ENCODE measurements around the gene GNB1L. TPM values are rescaled to one million over a fixed set of nuclear protein-coding genes. Genes with fewer than 3 reads are reported as not detected.

Gene GNB1L
- total and polyA plus RNA-seq, 2 of the 13 experiments (the other 11 are each of a cell fraction or from before 2014, with no cell fraction given): 2.5 to 7.4 TPM

DNA sequence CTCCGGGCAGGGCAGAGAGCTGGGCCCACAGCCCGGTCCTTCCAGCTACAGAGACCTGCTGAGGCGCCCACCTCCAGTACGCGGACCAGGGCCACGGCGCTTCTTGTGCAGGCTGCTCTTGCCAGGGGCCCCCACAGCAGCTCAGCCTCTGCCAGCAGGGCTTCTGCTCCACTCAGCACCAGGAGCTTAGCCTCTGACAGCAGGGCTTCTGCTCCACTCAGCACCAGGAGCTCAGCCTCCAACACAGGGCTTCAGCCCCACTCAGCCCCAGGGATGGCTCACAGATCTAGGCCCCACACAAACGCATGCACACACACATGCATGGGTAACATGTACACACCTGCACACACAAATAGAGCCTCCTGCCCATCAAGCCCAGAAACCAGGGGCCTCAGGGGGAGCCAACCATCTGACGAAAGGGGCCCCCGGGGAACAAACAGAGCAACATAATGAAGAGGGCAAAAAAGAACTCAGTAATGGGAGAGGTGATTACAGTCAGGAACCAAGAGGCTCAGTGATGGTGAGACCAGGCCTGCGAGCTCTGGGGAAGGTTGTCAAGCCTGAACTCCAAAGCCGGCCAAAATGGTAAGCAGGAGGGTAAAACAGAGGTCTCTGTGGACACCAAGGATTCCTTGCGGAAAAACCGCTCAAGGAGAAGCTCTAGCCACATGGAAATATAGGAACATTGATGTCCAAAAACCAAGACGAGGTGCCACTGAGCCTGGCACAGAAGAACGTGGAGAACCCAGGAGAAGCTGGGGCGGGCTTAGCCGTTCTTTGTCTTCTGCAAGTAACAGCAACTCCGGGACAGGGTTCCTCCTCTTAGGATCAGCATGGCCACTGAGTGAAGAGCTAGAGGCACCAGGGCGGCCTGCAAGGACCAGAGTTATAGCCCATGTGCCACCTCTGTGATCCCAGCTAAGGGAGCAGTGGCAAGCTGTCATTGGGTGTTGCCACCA, 46.5 kb downstream of the GNB1L start:
- Histone ChIP-seq H3K36me3 (replicated peaks in 1 of 2; ENCODE audit: control insufficient read depth in 1 of 2, insufficient read depth in 2 of 2, low read length in 2 of 2) (no peaks in the 10 kb centered on the region), H3K79me2 (ENCODE audit: insufficient read depth, low read length) (no peaks in the 10 kb centered on the region), H2AFZ (ENCODE audit: low read length) (no peak overlapping the region), H3K9me3 (ENCODE audit: low read length) (no peaks in the 10 kb centered on the region), H3K9ac (ENCODE audit: insufficient read depth, low read depth, low read length) (no peak overlapping the region), H3K27ac (ENCODE audit: extremely low read length, insufficient read depth, low read length) (no peak overlapping the region), H4K20me1 (ENCODE audit: insufficient read depth, low read length) (no peaks in the 10 kb centered on the region), H3K4me1 (ENCODE audit: insufficient read depth, low read length) (no peaks in the 10 kb centered on the region), H3K27me3 (ENCODE audit: control insufficient read depth in 1 of 2, insufficient read depth in 2 of 2, low read length in 2 of 2) (no peaks in the 10 kb centered on the region), H3K4me2 (ENCODE audit: low read depth, low read length) (no peak overlapping the region), H3K4me3 (replicated peaks in 1 of 3; ENCODE audit: insufficient read depth in 1 of 3, low read depth in 2 of 3, low read length in 3 of 3) (no peak overlapping the region)
- ATAC-seq: no peak
- in situ Hi-C loops (cut with HindIII; ENCODE audit: extremely low pct_ligation_motif_present, low pct_unique_long_range_greater_than_20kb): no loop called here
- no TSS peak for BruUV-seq (replicated peaks)
- no peak for DNase-seq (ENCODE audit: low spot score)
- TF ChIP-seq ZNF354B (CRISPR knock-in tag; IDR thresholded peaks at IDR 0.05) (no peak), KDM4B (CRISPR knock-in tag; IDR thresholded peaks at IDR 0.05) (no peak), MLXIP (CRISPR knock-in tag; IDR thresholded peaks at IDR 0.05; ENCODE audit: borderline replicate concordance) (no peak), NRL (CRISPR knock-in tag; IDR thresholded peaks at IDR 0.05; ENCODE audit: borderline replicate concordance) (no peak), SNAPC4 (CRISPR knock-in tag; IDR thresholded peaks at IDR 0.05) (no peak), KDM5A (IDR thresholded peaks at IDR 0.05; ENCODE audit: borderline replicate concordance, low read length) (no peak), ZNF329 (CRISPR knock-in tag; IDR thresholded peaks at IDR 0.05; ENCODE audit: low read depth) (no peak), ZNF558 (CRISPR knock-in tag; IDR thresholded peaks at IDR 0.05; ENCODE audit: borderline replicate concordance) (no peak)
- TF ChIP-seq, protein P1, sequence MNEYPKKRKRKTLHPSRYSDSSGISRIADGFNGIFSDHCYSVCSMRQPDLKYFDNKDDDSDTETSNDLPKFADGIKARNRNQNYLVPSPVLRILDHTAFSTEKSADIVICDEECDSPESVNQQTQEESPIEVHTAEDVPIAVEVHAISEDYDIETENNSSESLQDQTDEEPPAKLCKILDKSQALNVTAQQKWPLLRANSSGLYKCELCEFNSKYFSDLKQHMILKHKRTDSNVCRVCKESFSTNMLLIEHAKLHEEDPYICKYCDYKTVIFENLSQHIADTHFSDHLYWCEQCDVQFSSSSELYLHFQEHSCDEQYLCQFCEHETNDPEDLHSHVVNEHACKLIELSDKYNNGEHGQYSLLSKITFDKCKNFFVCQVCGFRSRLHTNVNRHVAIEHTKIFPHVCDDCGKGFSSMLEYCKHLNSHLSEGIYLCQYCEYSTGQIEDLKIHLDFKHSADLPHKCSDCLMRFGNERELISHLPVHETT (CRISPR knock-in tag; conservative IDR thresholded peaks at IDR 0.05): no peak
- no peak for FAIRE-seq
- ChIA-PET CTCF (ENCODE audit: low intra/inter-chr PET ratio, low total read pairs) (no interaction called here), POLR2A (no interaction called here)
- intact Hi-C loops (cut with micrococcal nuclease; ENCODE audit: unreplicated experiment): no loop called here
- 92% methylated on average over 15 of the region's 20 CpGs for WGBS (ENCODE audit: low lambda C conversion rate)

All from HepG2 (cell line).